ENCODE results near the gene MRPL28.

DNA sequence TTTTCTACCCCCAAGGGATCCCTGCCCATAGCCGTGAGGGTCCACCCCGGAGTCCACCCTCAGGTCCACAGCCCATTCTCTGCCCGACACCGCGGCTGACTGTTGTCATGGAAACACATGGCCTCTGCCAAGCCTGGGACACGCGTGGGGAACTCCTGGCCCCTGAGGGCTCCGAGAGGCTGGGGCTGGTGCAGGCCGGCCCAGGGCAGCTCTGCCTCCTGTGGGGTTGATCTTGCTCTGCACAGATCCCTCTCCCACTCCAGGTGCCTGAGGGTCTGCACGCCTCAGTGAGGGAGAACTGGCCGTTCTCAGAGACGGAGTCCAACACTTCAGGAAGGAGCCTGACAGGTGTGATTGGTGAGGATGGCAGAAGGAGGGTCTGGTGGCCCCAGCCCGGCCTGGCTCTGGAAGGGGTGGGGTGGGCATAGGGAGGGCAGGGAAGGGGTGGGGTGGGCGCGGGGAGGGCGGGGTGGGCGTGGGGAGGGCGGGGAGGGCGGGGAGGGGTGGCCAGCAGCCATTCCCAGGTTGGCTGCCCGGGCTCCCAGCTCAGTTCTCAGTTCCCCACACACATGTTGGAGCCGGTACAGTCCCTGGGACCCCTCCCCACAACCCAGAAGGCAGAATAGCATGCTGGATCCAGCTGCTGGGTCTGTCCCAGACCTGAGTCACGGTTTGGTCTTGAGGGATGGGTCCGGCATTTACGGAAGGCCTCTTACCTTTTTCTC, 6.4 kb downstream of the MRPL28 start:
- TF ChIP-seq POLR2A (IDR thresholded peaks at IDR 0.05) = no peak
- TF ChIP-seq, protein P1, sequence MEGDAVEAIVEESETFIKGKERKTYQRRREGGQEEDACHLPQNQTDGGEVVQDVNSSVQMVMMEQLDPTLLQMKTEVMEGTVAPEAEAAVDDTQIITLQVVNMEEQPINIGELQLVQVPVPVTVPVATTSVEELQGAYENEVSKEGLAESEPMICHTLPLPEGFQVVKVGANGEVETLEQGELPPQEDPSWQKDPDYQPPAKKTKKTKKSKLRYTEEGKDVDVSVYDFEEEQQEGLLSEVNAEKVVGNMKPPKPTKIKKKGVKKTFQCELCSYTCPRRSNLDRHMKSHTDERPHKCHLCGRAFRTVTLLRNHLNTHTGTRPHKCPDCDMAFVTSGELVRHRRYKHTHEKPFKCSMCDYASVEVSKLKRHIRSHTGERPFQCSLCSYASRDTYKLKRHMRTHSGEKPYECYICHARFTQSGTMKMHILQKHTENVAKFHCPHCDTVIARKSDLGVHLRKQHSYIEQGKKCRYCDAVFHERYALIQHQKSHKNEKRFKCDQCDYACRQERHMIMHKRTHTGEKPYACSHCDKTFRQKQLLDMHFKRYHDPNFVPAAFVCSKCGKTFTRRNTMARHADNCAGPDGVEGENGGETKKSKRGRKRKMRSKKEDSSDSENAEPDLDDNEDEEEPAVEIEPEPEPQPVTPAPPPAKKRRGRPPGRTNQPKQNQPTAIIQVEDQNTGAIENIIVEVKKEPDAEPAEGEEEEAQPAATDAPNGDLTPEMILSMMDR (IDR thresholded peaks at IDR 0.05) = no peak

Data from prostate gland (tissue), 2 donors.